Right cardiac atrium (tissue), 5 donors: ENCODE data around the gene E2F8. TPM values are rescaled to one million over a fixed set of nuclear protein-coding genes. Genes with fewer than 3 reads are reported as not detected.

ENCODE experiments used
- ATAC-seq, 2 donors: fragments of 200-7000 bp; cut with Tn5 transposase; one replicate each; pipeline versions ENCODE4 v1.8.0 to v1.9.1; 2020; ENCODE audit warnings: moderate library complexity in 2 of 2, mild to moderate bottlenecking in 1 of 2
- DNase-seq, 3 donors: peaks; one replicate each; pipeline ENCODE4 v3.0.0-alpha.2; 2020
- H3K27ac ChIP-seq: one replicate; pipeline ENCODE4 v1.5.1; 2013; ENCODE audit warnings: mild to moderate bottlenecking, low read length, control low read depth, moderate library complexity
- H3K27me3 ChIP-seq: one replicate; pipeline ENCODE4 v1.6.1; 2013; ENCODE audit not compliant: control insufficient read depth, insufficient read depth
- H3K4me1 ChIP-seq: one replicate; pipeline ENCODE4 v1.6.1; 2013; ENCODE audit warnings: low read length; ENCODE audit not compliant: control insufficient read depth, insufficient read depth
- H3K4me3 ChIP-seq: one replicate; pipeline ENCODE4 v1.5.1; 2013; ENCODE audit warnings: low read length, control low read depth
- H3K9me3 ChIP-seq: one replicate; pipeline ENCODE4 v1.6.1; 2013; ENCODE audit warnings: low read length; ENCODE audit not compliant: control insufficient read depth
- WGBS: extraction: QIAGEN DNeasy Blood & Tissue Kit; methylation state at CpG from one replicate; pipeline ENCODE4 v1.1.7; 2013; 5-methylcytosine and 5-hydroxymethylcytosine counted together
- intact Hi-C, 4 donors: fragments of 100-400 bp; cut with DNase I; formaldehyde crosslinking; loops; one replicate each; pipeline versions ENCODE4 v1.11.0 to v1.14.0; 2022 to 2023
- polyA plus RNA-seq: library from polyadenylated mRNA; stranded (reverse); fragments of 200-250 nt; gene quantifications from one replicate; pipeline ENCODE4 v1.2.3, GENCODE V29; 2013
- total RNA-seq, 4 donors: library from RNA; stranded (reverse); fragmentation: NEBNext Ultra II Directional; extraction: Animal tissue kit (Norgen Biotek cat#: 25700); gene quantifications; one replicate each; pipeline ENCODE4 v1.2.1, GENCODE V29; 2021
- donor health status: healthy with polysubstance abuse.
- donor health status: DM: no; HTN: yes; CAD: no.
- donor health status: DM: no; HTN: no; CAD: no.
- donor health status: DM: no; HTN: yes; CAD: no; lungs with severe emphysema.
- donor health status: DM: yes; HTN: yes; CAD: no.

The E2F8 gene
- total and polyA plus RNA-seq, 5 donors: 2.9 to 7.9 (median 5.4) TPM

GRCh38 chr11:19252394-19253152 lies 11.8 kb upstream of the E2F8 start:
- Histone ChIP-seq H3K4me1 (no peaks in the 10 kb centered on the region), H3K27ac (no peak overlapping the region), H3K9me3 (no peaks in the 10 kb centered on the region), H3K4me3 (no peak overlapping the region), H3K27me3 (no peaks in the 10 kb centered on the region)
- DNase-seq: no peak
- no peak for ATAC-seq
- 82% methylated on average over 8 of the region's 8 CpGs for WGBS
- intact Hi-C loops: no loop called here

DNA sequence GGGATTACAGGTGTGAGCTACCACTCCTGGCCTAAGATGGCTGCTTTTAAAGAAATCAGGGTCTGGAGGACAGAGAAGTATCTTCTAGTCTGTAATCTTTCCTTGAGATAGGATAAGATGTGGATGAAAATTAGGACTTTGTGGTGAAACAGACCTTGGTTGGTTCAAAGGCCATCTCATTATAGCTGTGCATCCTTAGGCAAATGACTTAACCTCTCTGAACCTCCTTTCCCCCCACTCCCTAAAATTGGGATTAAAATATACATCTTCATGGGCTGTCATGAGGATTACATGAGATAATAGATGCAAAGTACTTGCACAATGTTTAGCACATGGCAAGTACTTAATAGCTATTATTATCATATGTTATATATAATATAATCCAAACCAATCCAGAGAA lies 10.8 kb upstream of the E2F8 start:
- no peaks in the 10 kb centered on the region for H3K9me3 ChIP-seq
- no peak for DNase-seq

GRCh38 chr11:19246816-19247215 lies 6.1 kb upstream of the E2F8 start:
- WGBS: 83% methylated on average over 1 of the region's 1 CpG
- Histone ChIP-seq H3K27me3 (no peaks in the 10 kb centered on the region), H3K4me1 (peaks cover 3% of the 10 kb centered on the region), H3K9me3 (no peaks in the 10 kb centered on the region), H3K4me3 (no peak overlapping the region), H3K27ac (no peak overlapping the region)
- DNase-seq: no peak
- ATAC-seq: no peak
- intact Hi-C loops: no loop called here

More for the DNA sequence above, 10.8 kb upstream of the E2F8 start:
- no peak for ATAC-seq
- Histone ChIP-seq H3K27ac (no peak overlapping the region), H3K4me1 (no peaks in the 10 kb centered on the region), H3K4me3 (no peak overlapping the region), H3K27me3 (no peaks in the 10 kb centered on the region)
- intact Hi-C loops: no loop called here

GRCh38 chr11:19245351-19245750 lies 4.6 kb upstream of the E2F8 start:
- intact Hi-C loops: no loop called here
- Histone ChIP-seq H3K27ac (no peak overlapping the region), H3K4me1 (peaks cover 3% of the 10 kb centered on the region), H3K27me3 (no peaks in the 10 kb centered on the region), H3K9me3 (no peaks in the 10 kb centered on the region), H3K4me3 (no peak overlapping the region)
- WGBS: 87% methylated on average over 5 of the region's 5 CpGs
- ATAC-seq (no peak), DNase-seq (no peak)

- ATAC-seq: no peak
- Histone ChIP-seq H3K27me3 (no peaks in the 10 kb centered on the region), H3K27ac (no peak overlapping the region), H3K4me3 (no peak overlapping the region), H3K4me1 (peaks cover 3% of the 10 kb centered on the region), H3K9me3 (no peaks in the 10 kb centered on the region)
- WGBS: 53% methylated on average over 2 of the region's 2 CpGs
- no peak for DNase-seq
- intact Hi-C loops: no loop called here
Observed at GRCh38 chr11:19244621-19245020, 3.9 kb upstream of the E2F8 start.

DNA sequence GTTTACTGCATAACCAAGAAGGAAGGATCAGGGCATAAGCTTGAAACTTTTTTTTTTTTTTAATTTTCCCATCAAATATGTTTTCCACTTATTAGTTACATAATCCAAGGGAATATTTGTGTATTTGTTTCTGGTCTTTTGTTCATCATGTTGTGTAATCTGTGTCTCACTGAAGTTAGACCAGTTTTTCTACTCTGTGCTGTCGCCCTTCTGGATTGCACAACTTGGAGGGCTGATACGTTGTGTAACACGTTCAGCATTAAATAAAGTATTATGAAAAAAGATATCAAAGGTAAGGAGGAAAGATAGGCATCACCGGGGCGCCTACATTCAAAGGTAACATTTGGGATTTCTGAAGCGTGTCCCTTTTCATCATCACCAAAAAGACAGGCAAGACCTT lies 3.3 kb upstream of the E2F8 start:
- H3K9me3 ChIP-seq: no peaks in the 10 kb centered on the region
- intact Hi-C loops: no loop called here
- WGBS: 78% methylated on average over 6 of the region's 6 CpGs
- H3K27ac ChIP-seq: no peak overlapping the region
- no peaks in the 10 kb centered on the region for H3K27me3 ChIP-seq
- ATAC-seq (no peak), DNase-seq (no peak)
- no peak overlapping the region for H3K4me3 ChIP-seq
- H3K4me1 ChIP-seq: peaks cover 3% of the 10 kb centered on the region

DNA sequence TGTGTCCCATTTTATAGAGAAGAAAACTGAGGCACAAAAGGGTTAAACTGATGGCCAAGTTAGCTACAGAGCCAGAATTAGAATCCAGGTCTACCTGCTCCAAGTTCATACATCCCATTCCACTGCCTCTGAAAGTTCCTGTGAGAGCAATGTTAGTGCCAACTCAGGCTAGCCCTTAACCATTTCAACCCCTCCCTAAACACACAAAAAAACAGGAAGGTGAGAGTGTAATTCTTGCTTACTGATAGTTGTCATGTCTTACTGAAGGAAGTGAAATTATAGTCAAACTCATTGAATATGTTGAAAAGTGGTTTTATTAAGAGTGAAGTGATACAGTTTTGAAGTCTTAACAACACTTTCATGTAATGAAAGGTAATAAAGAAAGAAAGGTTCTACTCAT lies 2.9 kb upstream of the E2F8 start:
- ATAC-seq: no peak
- H3K27me3 ChIP-seq: no peaks in the 10 kb centered on the region

GRCh38 chr11:19243143-19243542 lies 2.4 kb upstream of the E2F8 start:
- DNase-seq: no peak
- Histone ChIP-seq H3K27ac (no peak overlapping the region), H3K4me3 (no peak overlapping the region), H3K4me1 (peaks cover 3% of the 10 kb centered on the region), H3K27me3 (no peaks in the 10 kb centered on the region), H3K9me3 (no peaks in the 10 kb centered on the region)
- intact Hi-C loops: no loop called here
- ATAC-seq: no peak
- WGBS: 70% methylated on average over 5 of the region's 5 CpGs

More for the DNA sequence above, 2.9 kb upstream of the E2F8 start:
- Histone ChIP-seq H3K4me3 (no peak overlapping the region), H3K9me3 (no peaks in the 10 kb centered on the region), H3K27ac (no peak overlapping the region), H3K4me1 (peaks cover 3% of the 10 kb centered on the region)
- DNase-seq: no peak
- intact Hi-C loops: no loop called here

DNA sequence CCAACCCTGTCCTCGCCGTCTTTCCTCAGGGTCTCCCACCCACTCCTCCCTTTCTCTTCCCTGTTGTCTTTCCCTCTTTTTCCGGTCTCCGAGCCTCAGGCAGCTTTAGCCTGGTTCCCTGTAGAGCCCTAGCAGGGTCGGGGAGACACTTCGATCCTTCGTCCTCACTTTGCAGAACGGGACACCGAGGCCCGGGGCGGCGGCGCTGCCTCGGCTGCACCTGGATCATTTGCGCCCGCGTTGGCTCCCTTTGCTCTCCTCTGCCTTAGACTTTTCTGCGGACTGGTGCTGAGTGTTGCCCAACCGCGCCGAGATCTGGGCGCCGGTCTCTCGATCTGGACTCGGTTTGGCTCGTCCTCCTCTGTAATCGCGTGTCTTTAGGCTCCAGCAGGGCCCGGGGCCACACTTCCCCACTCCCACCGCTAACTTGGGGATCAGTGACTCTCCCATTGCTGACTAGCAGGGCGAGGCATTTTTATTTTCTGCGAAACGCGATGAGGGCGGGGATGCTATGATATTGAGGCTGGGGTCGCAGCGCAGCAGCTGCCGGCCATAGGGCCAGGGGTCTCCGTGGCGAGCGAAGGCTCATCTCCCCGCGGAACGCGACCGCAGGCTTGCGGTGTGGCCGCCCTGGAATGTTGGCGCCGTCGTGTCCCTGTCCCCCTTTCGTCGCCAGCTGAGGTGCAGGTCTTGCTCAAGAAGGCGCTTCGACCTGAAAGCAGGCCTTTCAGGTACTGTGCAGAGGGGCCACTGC lies 1.6 kb upstream of the E2F8 start:
- Histone ChIP-seq H3K9me3 (no peaks in the 10 kb centered on the region), H3K4me1 (peaks cover 3% of the 10 kb centered on the region), H3K27me3 (no peaks in the 10 kb centered on the region), H3K27ac (no peak overlapping the region), H3K4me3 (peak overlapping the region; percentile 83)
- DNase-seq (peak in 1 of 3 donors; percentile 42), ATAC-seq (no peak)
- intact Hi-C loops: no loop called here
- WGBS: 12% methylated on average over 55 of the region's 55 CpGs

DNA sequence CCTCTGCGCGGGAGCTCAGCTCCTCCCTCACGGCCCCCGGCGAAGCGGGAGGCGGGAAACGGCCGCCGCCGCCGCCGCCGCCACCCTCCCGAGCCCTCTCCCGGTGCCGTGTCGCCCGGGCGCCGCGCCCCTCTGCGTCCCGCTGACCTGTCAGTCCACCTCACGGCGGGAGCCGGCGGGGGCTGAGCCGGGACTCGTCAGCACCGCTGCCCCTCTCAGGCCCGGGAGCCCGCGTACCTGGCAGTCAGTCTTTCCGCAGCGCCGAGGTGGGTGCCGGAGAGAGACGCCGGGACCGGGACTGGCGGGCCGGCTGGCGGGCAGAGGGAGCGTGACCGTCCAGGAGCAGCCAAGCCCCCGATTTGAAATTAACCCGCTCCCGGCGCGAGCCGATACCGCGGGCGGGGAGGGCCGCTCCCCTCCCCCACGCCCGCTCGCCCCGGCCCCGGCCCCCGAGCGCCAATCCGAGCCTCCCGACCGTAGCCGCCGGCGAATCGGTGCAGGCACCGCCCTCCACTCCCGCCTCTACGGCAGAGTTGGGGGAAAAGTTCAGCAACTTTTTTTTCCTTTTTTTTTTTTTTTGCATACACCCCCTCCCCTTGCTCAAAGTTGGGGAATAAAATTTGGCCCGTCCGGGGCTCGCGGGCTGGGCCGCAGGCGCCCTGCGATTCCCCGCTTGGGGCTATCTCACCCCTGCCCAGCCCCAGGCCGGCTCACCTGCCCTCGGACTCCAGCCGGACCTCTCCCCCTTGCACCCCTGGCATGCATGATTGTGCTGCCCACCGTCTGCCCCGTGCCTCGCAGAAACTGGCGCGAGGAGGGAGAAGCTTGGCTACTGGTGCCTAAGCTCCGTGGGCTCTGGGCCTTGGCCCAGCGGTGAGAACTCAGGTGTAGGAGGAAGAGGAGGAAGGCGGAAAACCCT lies 774 bp upstream of the E2F8 start:
- Histone ChIP-seq H3K27ac (no peak overlapping the region), H3K9me3 (no peaks in the 10 kb centered on the region), H3K4me1 (peaks cover 3% of the 10 kb centered on the region), H3K27me3 (no peaks in the 10 kb centered on the region), H3K4me3 (peak overlapping the region; percentile 83)
- ATAC-seq: peak; percentile 43 to 53
- intact Hi-C loops: no loop called here
- WGBS: under 1% methylated on average over 92 of the region's 92 CpGs
- DNase-seq: peak; percentile 26 to 75 (median 74)

DNA sequence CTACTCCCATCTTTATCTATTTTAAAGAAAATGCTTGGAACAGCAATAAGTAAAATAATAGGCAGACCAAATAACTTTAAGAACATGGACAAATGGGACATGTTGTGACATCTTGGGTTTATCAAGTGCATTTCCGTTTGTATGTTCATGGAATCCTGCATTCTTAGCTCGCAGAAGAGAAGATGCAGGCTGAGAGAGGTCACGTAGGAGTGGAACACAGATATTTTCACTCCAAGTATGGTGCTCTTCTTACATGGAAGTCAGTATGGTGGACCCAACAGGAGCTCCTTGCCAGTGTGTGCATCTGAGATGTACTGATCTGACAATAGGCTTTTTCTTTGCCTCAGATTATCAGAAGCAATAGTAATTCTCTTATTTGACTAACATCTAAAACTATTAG lies 1.7 kb downstream of the E2F8 start:
- ATAC-seq: no peak
- Histone ChIP-seq H3K4me1 (no peaks in the 10 kb centered on the region), H3K9me3 (no peaks in the 10 kb centered on the region), H3K4me3 (no peak overlapping the region), H3K27me3 (no peaks in the 10 kb centered on the region), H3K27ac (no peak overlapping the region)
- 71% methylated on average over 3 of the region's 3 CpGs for WGBS
- intact Hi-C loops: no loop called here
- no peak for DNase-seq
